ENCODE data around the gene CNNM4.

CNNM4 gene

GRCh38 chr2:96760036-96760985 is at the start of gene CNNM4:
CNNM4 (plus strand) TSS chr2:96760902; CDS start chr2:96761000, 98 bp downstream.
- Histone ChIP-seq H3K4me1 (ENCODE audit: insufficient read depth, low read length) (peaks cover 54% of the 10 kb centered on the region), H3K27me3 (ENCODE audit: insufficient read depth, low read length, poor library complexity) (no peaks in the 10 kb centered on the region), H3K4me3 (ENCODE audit: low read depth in 1 of 2, low read length in 2 of 2) (peak within 1 kb of the TSS; percentile 16 to 65; a peak in 3 of 4 replicates), H3K9me3 (ENCODE audit: insufficient read depth, low read length, severe bottlenecking) (no peaks in the 10 kb centered on the region), H3K9ac (ENCODE audit: low read depth, low read length) (peak within 1 kb of the TSS; percentile 54), H4K20me1 (ENCODE audit: insufficient read depth, low read length) (no peaks in the 10 kb centered on the region), H2AFZ (ENCODE audit: low read depth, low read length) (peak within 1 kb of the TSS; percentile 69), H3K27ac (ENCODE audit: low read length) (peak within 1 kb of the TSS; percentile 62), H3K36me3 (ENCODE audit: insufficient read depth, low read length) (no peaks in the 10 kb centered on the region), H3K79me2 (ENCODE audit: insufficient read depth, low read length) (peaks cover 35% of the 10 kb centered on the region), H3K4me2 (ENCODE audit: insufficient read depth, low read length) (peak within 1 kb of the TSS; percentile 94)
- TF ChIP-seq EZH2 (IDR thresholded peaks at IDR 0.05; ENCODE audit: borderline replicate concordance, low read depth, low read length, severe bottlenecking) (no peak), CTCF (IDR thresholded peaks at IDR 0.05; ENCODE audit: borderline replicate concordance, extremely low read depth, low read length, poor library complexity, severe bottlenecking) (no peak)
- DNase-seq, result peak; percentile 94
- ATAC-seq (ENCODE audit: insufficient read depth, low read depth), result peak; percentile 93

- H3K27me3 ChIP-seq (ENCODE audit: insufficient read depth, low read length, poor library complexity), result no peaks in the 10 kb centered on the region
- peaks cover 57% of the 10 kb centered on the region for H3K36me3 ChIP-seq (ENCODE audit: insufficient read depth, low read length)
- H3K9ac ChIP-seq (ENCODE audit: low read depth, low read length), result no peak overlapping the region
- no peak overlapping the region for H3K4me3 ChIP-seq (ENCODE audit: low read depth in 1 of 2, low read length in 2 of 2)
- no peaks in the 10 kb centered on the region for H3K79me2 ChIP-seq (ENCODE audit: insufficient read depth, low read length)
- no peak overlapping the region for H2AFZ ChIP-seq (ENCODE audit: low read depth, low read length)
- no peak for TF ChIP-seq EZH2 (IDR thresholded peaks at IDR 0.05; ENCODE audit: borderline replicate concordance, low read depth, low read length, severe bottlenecking)
- TF ChIP-seq CTCF (IDR thresholded peaks at IDR 0.05; ENCODE audit: borderline replicate concordance, extremely low read depth, low read length, poor library complexity, severe bottlenecking), result no peak
- ATAC-seq (ENCODE audit: insufficient read depth, low read depth) (no peak), DNase-seq (no peak)
- H3K4me2 ChIP-seq (ENCODE audit: insufficient read depth, low read length), result no peak overlapping the region
- peaks cover 2% of the 10 kb centered on the region; the same call in 1 of the 2 replicates for H4K20me1 ChIP-seq (ENCODE audit: insufficient read depth, low read length)
- H3K9me3 ChIP-seq (ENCODE audit: insufficient read depth, low read length, severe bottlenecking), result no peaks in the 10 kb centered on the region
- H3K27ac ChIP-seq (ENCODE audit: low read length), result no peak overlapping the region
- H3K4me1 ChIP-seq (ENCODE audit: insufficient read depth, low read length), result no peaks in the 10 kb centered on the region
Measured at GRCh38 chr2:96710985-96711384, 49.7 kb upstream of the CNNM4 start.

DNA sequence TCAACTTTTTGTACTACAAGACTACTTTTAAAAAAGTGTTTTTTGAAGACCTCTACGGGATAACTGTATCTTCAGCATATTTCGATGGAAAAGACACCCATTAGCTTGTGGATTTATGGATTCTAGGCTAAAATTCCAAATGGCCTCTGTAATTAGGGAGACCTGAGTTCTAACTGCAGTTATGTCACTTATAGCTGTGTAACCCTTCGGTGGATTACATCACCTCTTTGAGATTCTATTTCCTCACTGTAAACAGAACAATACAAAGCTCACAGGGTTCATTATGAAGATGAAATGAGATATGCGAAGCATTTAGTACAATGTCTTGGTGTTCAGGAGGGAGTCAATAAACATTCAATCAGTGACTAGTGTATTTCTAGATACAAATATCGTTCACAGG is 45.0 kb upstream of the CNNM4 start:
- Histone ChIP-seq H3K9ac (ENCODE audit: low read depth, low read length) (no peak overlapping the region), H3K4me3 (ENCODE audit: low read depth in 1 of 2, low read length in 2 of 2) (no peak overlapping the region), H3K4me1 (ENCODE audit: insufficient read depth, low read length) (no peaks in the 10 kb centered on the region), H4K20me1 (ENCODE audit: insufficient read depth, low read length) (peaks cover 2% of the 10 kb centered on the region; the same call in 1 of the 2 replicates), H3K36me3 (ENCODE audit: insufficient read depth, low read length) (peaks cover 23% of the 10 kb centered on the region), H3K4me2 (ENCODE audit: insufficient read depth, low read length) (no peak overlapping the region), H3K9me3 (ENCODE audit: insufficient read depth, low read length, severe bottlenecking) (no peaks in the 10 kb centered on the region), H3K79me2 (ENCODE audit: insufficient read depth, low read length) (no peaks in the 10 kb centered on the region), H3K27me3 (ENCODE audit: insufficient read depth, low read length, poor library complexity) (no peaks in the 10 kb centered on the region), H2AFZ (ENCODE audit: low read depth, low read length) (no peak overlapping the region), H3K27ac (ENCODE audit: low read length) (no peak overlapping the region)
- ATAC-seq (ENCODE audit: insufficient read depth, low read depth) (no peak), DNase-seq (no peak)
- TF ChIP-seq CTCF (IDR thresholded peaks at IDR 0.05; ENCODE audit: borderline replicate concordance, extremely low read depth, low read length, poor library complexity, severe bottlenecking) (no peak), EZH2 (IDR thresholded peaks at IDR 0.05; ENCODE audit: borderline replicate concordance, low read depth, low read length, severe bottlenecking) (no peak)

All from DND-41 (cell line).